ENCODE results near the gene PHC2.

Gene PHC2

GRCh38 chr1:33401471-33401870, 29.4 kb downstream of the PHC2 start:
- no peak overlapping the region for H3K4me2 ChIP-seq (ENCODE audit: low read depth, low read length, poor library complexity, severe bottlenecking)
- no peak overlapping the region for H3K4me3 ChIP-seq (ENCODE audit: insufficient read depth, low read length, poor library complexity, severe bottlenecking)
- H4K20me1 ChIP-seq (ENCODE audit: low read depth, low read length), result no peaks in the 10 kb centered on the region
- H3K27ac ChIP-seq (ENCODE audit: low read depth, low read length), result no peak overlapping the region
- no peaks in the 10 kb centered on the region for H3K36me3 ChIP-seq (ENCODE audit: low read length)
- no peaks in the 10 kb centered on the region for H3K9me2 ChIP-seq (replicated peaks; ENCODE audit: insufficient read depth, low read length)
- no peaks in the 10 kb centered on the region for H3K79me2 ChIP-seq (ENCODE audit: insufficient read depth, low read length)
- H3K27me3 ChIP-seq (ENCODE audit: low read length), result no peaks in the 10 kb centered on the region
- no peaks in the 10 kb centered on the region for H3K9me3 ChIP-seq (ENCODE audit: insufficient read depth, low read length)
- no peak overlapping the region for H2AFZ ChIP-seq (ENCODE audit: low read depth, low read length, severe bottlenecking)
- no peaks in the 10 kb centered on the region for H3F3A ChIP-seq (ENCODE audit: insufficient read depth)
- TF ChIP-seq EZH2phosphoT487 (conservative IDR thresholded peaks at IDR 0.05; ENCODE audit: low read length), result no peak
- TF ChIP-seq, protein P1, sequence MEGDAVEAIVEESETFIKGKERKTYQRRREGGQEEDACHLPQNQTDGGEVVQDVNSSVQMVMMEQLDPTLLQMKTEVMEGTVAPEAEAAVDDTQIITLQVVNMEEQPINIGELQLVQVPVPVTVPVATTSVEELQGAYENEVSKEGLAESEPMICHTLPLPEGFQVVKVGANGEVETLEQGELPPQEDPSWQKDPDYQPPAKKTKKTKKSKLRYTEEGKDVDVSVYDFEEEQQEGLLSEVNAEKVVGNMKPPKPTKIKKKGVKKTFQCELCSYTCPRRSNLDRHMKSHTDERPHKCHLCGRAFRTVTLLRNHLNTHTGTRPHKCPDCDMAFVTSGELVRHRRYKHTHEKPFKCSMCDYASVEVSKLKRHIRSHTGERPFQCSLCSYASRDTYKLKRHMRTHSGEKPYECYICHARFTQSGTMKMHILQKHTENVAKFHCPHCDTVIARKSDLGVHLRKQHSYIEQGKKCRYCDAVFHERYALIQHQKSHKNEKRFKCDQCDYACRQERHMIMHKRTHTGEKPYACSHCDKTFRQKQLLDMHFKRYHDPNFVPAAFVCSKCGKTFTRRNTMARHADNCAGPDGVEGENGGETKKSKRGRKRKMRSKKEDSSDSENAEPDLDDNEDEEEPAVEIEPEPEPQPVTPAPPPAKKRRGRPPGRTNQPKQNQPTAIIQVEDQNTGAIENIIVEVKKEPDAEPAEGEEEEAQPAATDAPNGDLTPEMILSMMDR (IDR thresholded peaks at IDR 0.05; ENCODE audit: insufficient read depth, low read length, poor library complexity, severe bottlenecking), result no peak
- no peak overlapping the region for H3K9ac ChIP-seq (ENCODE audit: low read length)

- H3K9ac ChIP-seq (ENCODE audit: low read length), result no peak overlapping the region
- H3K27ac ChIP-seq (ENCODE audit: low read depth, low read length), result no peak overlapping the region
- H3K4me3 ChIP-seq (ENCODE audit: insufficient read depth, low read length, poor library complexity, severe bottlenecking), result no peak overlapping the region
- no peaks in the 10 kb centered on the region for H3K79me2 ChIP-seq (ENCODE audit: insufficient read depth, low read length)
- no peaks in the 10 kb centered on the region for H3F3A ChIP-seq (ENCODE audit: insufficient read depth)
- no peak for TF ChIP-seq EZH2phosphoT487 (conservative IDR thresholded peaks at IDR 0.05; ENCODE audit: low read length)
- TF ChIP-seq, protein P1 (IDR thresholded peaks at IDR 0.05; ENCODE audit: insufficient read depth, low read length, poor library complexity, severe bottlenecking), result no peak
- H3K9me3 ChIP-seq (ENCODE audit: insufficient read depth, low read length), result no peaks in the 10 kb centered on the region
- no peaks in the 10 kb centered on the region for H3K27me3 ChIP-seq (ENCODE audit: low read length)
- H3K4me2 ChIP-seq (ENCODE audit: low read depth, low read length, poor library complexity, severe bottlenecking), result no peak overlapping the region
- H4K20me1 ChIP-seq (ENCODE audit: low read depth, low read length), result no peaks in the 10 kb centered on the region
- H3K36me3 ChIP-seq (ENCODE audit: low read length), result no peaks in the 10 kb centered on the region
- no peak overlapping the region for H2AFZ ChIP-seq (ENCODE audit: low read depth, low read length, severe bottlenecking)
- no peaks in the 10 kb centered on the region for H3K9me2 ChIP-seq (replicated peaks; ENCODE audit: insufficient read depth, low read length)
Observed at GRCh38 chr1:33400153-33400911, 30.6 kb downstream of the PHC2 start.

- Histone ChIP-seq H3K27me3 (ENCODE audit: low read length) (no peaks in the 10 kb centered on the region), H3K27ac (ENCODE audit: low read depth, low read length) (no peak overlapping the region), H3F3A (ENCODE audit: insufficient read depth) (no peaks in the 10 kb centered on the region), H3K9ac (ENCODE audit: low read length) (no peak overlapping the region), H3K79me2 (ENCODE audit: insufficient read depth, low read length) (no peaks in the 10 kb centered on the region), H3K9me2 (replicated peaks; ENCODE audit: insufficient read depth, low read length) (no peaks in the 10 kb centered on the region), H2AFZ (ENCODE audit: low read depth, low read length, severe bottlenecking) (no peak overlapping the region), H3K4me3 (ENCODE audit: insufficient read depth, low read length, poor library complexity, severe bottlenecking) (no peak overlapping the region), H3K4me2 (ENCODE audit: low read depth, low read length, poor library complexity, severe bottlenecking) (no peak overlapping the region), H3K9me3 (ENCODE audit: insufficient read depth, low read length) (no peaks in the 10 kb centered on the region), H4K20me1 (ENCODE audit: low read depth, low read length) (no peaks in the 10 kb centered on the region), H3K36me3 (ENCODE audit: low read length) (no peaks in the 10 kb centered on the region)
- TF ChIP-seq, protein P1 (IDR thresholded peaks at IDR 0.05; ENCODE audit: insufficient read depth, low read length, poor library complexity, severe bottlenecking), result no peak
- no peak for TF ChIP-seq EZH2phosphoT487 (conservative IDR thresholded peaks at IDR 0.05; ENCODE audit: low read length)
Observed at GRCh38 chr1:33399375-33399774, 31.5 kb downstream of the PHC2 start.
